Fibroblast of lung (primary cell): Measurements from ENCODE around the gene TPRG1L. TPM values are rescaled to one million over a fixed set of nuclear protein-coding genes. Genes with fewer than 3 reads are reported as not detected.

ENCODE experiments used
- DNase-seq, 2 donors: peaks; one replicate each; pipeline versions ENCODE4 v3.0.0 to v3.0.0-alpha.2; 2010; ENCODE audit warnings: low read depth in 2 of 2
- H2AFZ ChIP-seq: 2 replicates; pipeline ENCODE4 v1.5.1; 2012; ENCODE audit warnings: low read length, control low read depth, inconsistent platforms
- H3K27ac ChIP-seq: 2 replicates; pipeline ENCODE4 v1.5.1; 2011; ENCODE audit warnings: low read length, control low read depth; ENCODE audit not compliant: insufficient read depth
- H3K27me3 ChIP-seq: 2 replicates; pipeline ENCODE4 v1.5.1; 2011; ENCODE audit warnings: mild to moderate bottlenecking, low read length; ENCODE audit not compliant: control insufficient read depth, insufficient read depth
- H3K36me3 ChIP-seq: 2 replicates; pipeline ENCODE4 v1.5.1; 2011; ENCODE audit warnings: low read length; ENCODE audit not compliant: control insufficient read depth, insufficient read depth
- H3K4me1 ChIP-seq: 2 replicates; pipeline ENCODE4 v1.5.1; 2011; ENCODE audit warnings: low read length; ENCODE audit not compliant: control insufficient read depth, insufficient read depth; ENCODE audit errors: extremely low read depth
- H3K4me2 ChIP-seq: 2 replicates; pipeline ENCODE4 v1.5.1; 2011; ENCODE audit warnings: low read length, control low read depth; ENCODE audit not compliant: insufficient read depth; ENCODE audit errors: extremely low read depth
- H3K4me3 ChIP-seq, 4 experiments: fragments of 200-600 bp in 1 of 4; sonication (generic) in 1 of 4; replicated peaks in 1 of 4; 2 replicates each; pipeline ENCODE4 v1.5.1; 2011 to 2016; ENCODE audit warnings: low read length in 4 of 4, low read depth in 3 of 4, mild to moderate bottlenecking in 3 of 4, control low read depth in 2 of 4, inconsistent platforms in 1 of 4, mixed read lengths in 1 of 4; ENCODE audit not compliant: insufficient read depth in 1 of 4; ENCODE audit errors: control extremely low read depth in 1 of 4
- H3K79me2 ChIP-seq: 2 replicates; pipeline ENCODE4 v1.5.1; 2012; ENCODE audit warnings: mild to moderate bottlenecking, low read length, inconsistent platforms; ENCODE audit not compliant: control insufficient read depth, insufficient read depth
- H3K9ac ChIP-seq: 2 replicates; pipeline ENCODE4 v1.5.1; 2011; ENCODE audit warnings: mild to moderate bottlenecking, low read length, control low read depth; ENCODE audit not compliant: insufficient read depth
- H3K9me3 ChIP-seq: 2 replicates; pipeline ENCODE4 v1.5.1; 2012; ENCODE audit warnings: low read depth, low read length; ENCODE audit not compliant: control insufficient read depth, insufficient read depth
- H4K20me1 ChIP-seq: 2 replicates; pipeline ENCODE4 v1.5.1; 2011; ENCODE audit warnings: low read length; ENCODE audit not compliant: control insufficient read depth, insufficient read depth; ENCODE audit errors: extremely low read depth
- EZH2 ChIP-seq: IDR thresholded peaks from 2 replicates; pipeline ENCODE4 v1.5.1; 2012; ENCODE audit warnings: low read length, control low read depth, mild to moderate bottlenecking; ENCODE audit errors: missing control alignments
- polyA plus RNA-seq, 2 donors: library from polyadenylated mRNA; depleted of rRNA in 1 of 2; stranded (reverse) in 1 of 2; unstranded in 1 of 2; fragments of >200 nt; gene quantifications; 2 replicates each; pipeline ENCODE4 v1.2.1, GENCODE V29; 2011 to 2012; ENCODE audit warnings: missing spikeins in 1 of 2
- total RNA-seq: library from RNA; depleted of rRNA; stranded (reverse); fragments of >200 nt; gene quantifications from 2 replicates; pipeline ENCODE4 v1.2.1, GENCODE V29; 2014
- TF ChIP-seq, protein P1 (sequence below), 2 donors: IDR thresholded peaks in 1 of 2; conservative IDR thresholded peaks in 1 of 2; 1 replicate in 1 of 2; 2 replicates in 1 of 2; pipeline ENCODE4 v1.5.1; 2011 to 2012; ENCODE audit warnings: low read length in 2 of 2, control low read depth in 1 of 2, inconsistent platforms in 1 of 2, low read depth in 1 of 2, mild to moderate bottlenecking in 1 of 2

The TPRG1L gene
- total and polyA plus RNA-seq, 2 donors (not counting 1 experiment from before 2014, with no cell fraction given), result 22.3 to 56.7 TPM

DNA sequence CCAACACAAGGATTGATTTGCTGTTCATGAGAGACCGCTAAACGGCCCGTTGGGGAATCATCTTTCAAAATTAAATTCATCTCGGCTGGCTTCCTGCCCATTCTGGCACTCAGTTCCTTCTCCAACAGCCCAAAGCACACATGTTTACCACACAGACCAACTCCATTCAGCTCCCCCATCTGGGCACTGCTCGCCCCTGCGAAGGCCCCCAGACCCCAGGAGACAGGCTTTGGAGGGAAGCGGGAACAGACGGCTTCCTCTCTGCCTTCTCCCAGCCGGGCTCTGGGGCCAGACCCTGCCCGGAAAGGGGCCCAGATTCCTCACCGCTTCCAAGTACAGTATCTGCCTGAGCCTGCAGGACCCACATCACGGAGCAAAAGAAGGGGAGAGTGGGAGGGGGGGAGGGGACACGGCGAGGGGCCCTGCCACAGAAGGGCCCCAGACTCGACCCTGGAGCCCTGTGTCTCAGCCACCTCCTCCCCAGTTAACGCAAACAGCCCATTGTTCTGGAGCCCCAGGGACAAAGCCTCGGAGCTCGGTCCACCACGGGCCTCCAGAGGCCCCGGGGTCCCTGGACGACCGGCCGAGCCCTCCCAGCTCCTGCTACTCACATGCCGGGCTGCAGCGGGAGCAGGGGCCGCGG, 14.2 kb upstream of the TPRG1L start:
- H3K9me3 ChIP-seq, result no peaks in the 10 kb centered on the region
- H3K4me1 ChIP-seq, result no peaks in the 10 kb centered on the region
- peak overlapping the region; percentile 2 for H3K9ac ChIP-seq
- no peaks in the 10 kb centered on the region for H3K79me2 ChIP-seq
- peaks cover 7% of the 10 kb centered on the region for H3K27me3 ChIP-seq
- no peaks in the 10 kb centered on the region for H4K20me1 ChIP-seq
- DNase-seq, result peak in 1 of 2 donors; percentile 37
- H2AFZ ChIP-seq, result no peak overlapping the region
- no peak overlapping the region for H3K27ac ChIP-seq
- H3K4me3 ChIP-seq, result peak overlapping the region in 1 of 4 experiments; percentile 37
- H3K4me2 ChIP-seq, result peak overlapping the region; percentile 51
- no peaks in the 10 kb centered on the region for H3K36me3 ChIP-seq
- TF ChIP-seq EZH2, result peak; percentile 56
- TF ChIP-seq, protein P1, sequence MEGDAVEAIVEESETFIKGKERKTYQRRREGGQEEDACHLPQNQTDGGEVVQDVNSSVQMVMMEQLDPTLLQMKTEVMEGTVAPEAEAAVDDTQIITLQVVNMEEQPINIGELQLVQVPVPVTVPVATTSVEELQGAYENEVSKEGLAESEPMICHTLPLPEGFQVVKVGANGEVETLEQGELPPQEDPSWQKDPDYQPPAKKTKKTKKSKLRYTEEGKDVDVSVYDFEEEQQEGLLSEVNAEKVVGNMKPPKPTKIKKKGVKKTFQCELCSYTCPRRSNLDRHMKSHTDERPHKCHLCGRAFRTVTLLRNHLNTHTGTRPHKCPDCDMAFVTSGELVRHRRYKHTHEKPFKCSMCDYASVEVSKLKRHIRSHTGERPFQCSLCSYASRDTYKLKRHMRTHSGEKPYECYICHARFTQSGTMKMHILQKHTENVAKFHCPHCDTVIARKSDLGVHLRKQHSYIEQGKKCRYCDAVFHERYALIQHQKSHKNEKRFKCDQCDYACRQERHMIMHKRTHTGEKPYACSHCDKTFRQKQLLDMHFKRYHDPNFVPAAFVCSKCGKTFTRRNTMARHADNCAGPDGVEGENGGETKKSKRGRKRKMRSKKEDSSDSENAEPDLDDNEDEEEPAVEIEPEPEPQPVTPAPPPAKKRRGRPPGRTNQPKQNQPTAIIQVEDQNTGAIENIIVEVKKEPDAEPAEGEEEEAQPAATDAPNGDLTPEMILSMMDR (conservative IDR thresholded peaks at IDR 0.05 in 1 of 2, IDR thresholded peaks at IDR 0.05 in 1 of 2; ENCODE audit: low read depth in 1 of 2, low read length in 2 of 2), result no peak

DNA sequence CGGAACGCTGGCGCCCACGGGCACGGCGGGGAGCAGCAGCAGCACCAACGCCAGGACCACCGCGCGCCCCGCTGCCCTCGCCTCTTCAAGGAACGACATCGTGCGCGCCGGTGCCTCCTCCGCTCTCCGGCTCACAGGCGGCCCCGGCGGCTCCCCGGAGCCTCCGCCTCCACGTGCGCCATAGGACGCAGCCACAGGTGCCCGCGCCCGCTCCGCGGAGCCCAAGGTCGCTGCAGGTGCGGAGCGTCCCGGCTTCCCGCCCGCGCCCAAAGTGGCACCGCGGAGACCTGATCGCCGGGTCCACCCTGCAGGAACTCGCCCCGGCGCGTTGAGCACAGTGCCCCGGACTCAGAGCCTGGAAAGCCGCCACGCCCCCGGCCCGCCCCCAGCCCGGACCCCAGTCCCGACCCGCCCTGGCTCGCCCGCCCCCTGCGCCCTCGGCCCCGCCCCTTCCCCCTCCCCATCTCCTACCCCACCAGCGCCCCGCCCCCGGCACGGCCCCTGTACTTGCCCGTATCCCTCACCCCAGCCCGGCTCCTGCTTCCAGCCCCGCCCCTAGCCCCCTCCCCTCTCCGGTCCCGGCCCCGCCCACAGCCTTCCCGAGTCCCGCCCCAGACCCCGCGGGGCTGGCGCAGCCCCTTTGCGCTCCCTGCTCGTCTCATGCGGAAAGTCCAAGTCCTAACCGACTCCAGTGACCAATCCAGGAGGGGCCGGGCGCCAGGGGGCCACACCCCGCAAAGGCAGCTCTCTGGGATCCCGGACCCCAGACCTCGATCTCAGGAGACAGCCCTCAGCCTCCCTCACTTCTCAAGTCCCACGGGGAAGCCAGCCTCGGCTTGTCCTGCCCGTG, 13.4 kb upstream of the TPRG1L start, which contains the start of gene MEGF6:
Gene MEGF6 (minus strand): TSS at position 339 of the 850 bp plus-strand sequence. CDS start 240 bp downstream, at position 99.
- H3K27me3 ChIP-seq, result peaks cover 7% of the 10 kb centered on the region

DNA sequence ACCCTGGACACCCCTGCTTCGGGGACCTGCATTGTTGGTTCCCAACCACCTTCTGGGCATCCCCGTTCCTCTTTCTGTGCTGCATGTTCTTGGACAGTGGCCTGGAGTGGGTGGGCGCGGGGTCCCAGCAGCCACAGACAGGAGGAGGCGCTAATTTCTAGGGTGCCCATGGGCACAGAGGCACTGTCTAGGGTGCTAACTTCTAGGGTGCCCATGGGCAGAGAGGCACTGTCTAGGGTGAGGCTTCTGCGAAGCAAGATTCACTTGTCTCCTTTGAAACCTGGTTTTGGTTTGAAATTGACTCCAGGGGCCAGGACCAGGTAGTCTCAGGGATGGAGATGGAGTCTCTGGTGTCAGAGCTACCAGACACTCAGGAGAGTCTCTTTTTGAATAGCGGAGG, 12.7 kb upstream of the TPRG1L start:
- Histone ChIP-seq H3K27ac (no peak overlapping the region), H4K20me1 (no peaks in the 10 kb centered on the region), H3K4me1 (no peaks in the 10 kb centered on the region), H3K27me3 (peaks cover 7% of the 10 kb centered on the region), H3K9me3 (no peaks in the 10 kb centered on the region), H3K36me3 (no peaks in the 10 kb centered on the region), H3K9ac (no peak overlapping the region), H2AFZ (no peak overlapping the region), H3K79me2 (no peaks in the 10 kb centered on the region), H3K4me3 (no peak overlapping the region), H3K4me2 (no peak overlapping the region)
- no peak for DNase-seq
- TF ChIP-seq, protein P1 (conservative IDR thresholded peaks at IDR 0.05 in 1 of 2, IDR thresholded peaks at IDR 0.05 in 1 of 2; ENCODE audit: low read depth in 1 of 2, low read length in 2 of 2), result no peak
- TF ChIP-seq EZH2, result no peak

More for the DNA sequence above, 13.4 kb upstream of the TPRG1L start, which contains the start of gene MEGF6:
- H3K9me3 ChIP-seq, result no peaks in the 10 kb centered on the region
- no peaks in the 10 kb centered on the region for H3K4me1 ChIP-seq
- H3K79me2 ChIP-seq, result no peaks in the 10 kb centered on the region
- no peak for TF ChIP-seq EZH2
- TF ChIP-seq, protein P1 (conservative IDR thresholded peaks at IDR 0.05 in 1 of 2, IDR thresholded peaks at IDR 0.05 in 1 of 2; ENCODE audit: low read depth in 1 of 2, low read length in 2 of 2), result no peak
- no peak within 1 kb of the TSS for H3K27ac ChIP-seq
- no peaks in the 10 kb centered on the region for H3K36me3 ChIP-seq
- H3K4me2 ChIP-seq, result peak within 1 kb of the TSS; percentile 51
- H4K20me1 ChIP-seq, result no peaks in the 10 kb centered on the region
- peak within 1 kb of the TSS in 1 of 4 experiments; percentile 37 for H3K4me3 ChIP-seq
- H3K9ac ChIP-seq, result peak within 1 kb of the TSS; percentile 2
- DNase-seq, result peak in 1 of 2 donors; percentile 29
- H2AFZ ChIP-seq, result no peak within 1 kb of the TSS
